ENCODE data around the gene TLK1.
A peak's percentile ranks its signal among the peaks of the same experiment; 100 is the strongest.

- TF ChIP-seq CTCF (IDR thresholded peaks at IDR 0.05) (peak in 1 of 4 donors; percentile 27), POLR2A (IDR thresholded peaks at IDR 0.05) (no peak)
Measured at GRCh38 chr2:171160956-171161740, 455 bp upstream of the TLK1 start.

All from right lobe of liver (tissue), 4 donors.